ENCODE measurements around the gene MYMK. TPM values are rescaled to one million over a fixed set of nuclear protein-coding genes. Genes with fewer than 3 reads are reported as not detected.

MYMK gene
- total and polyA plus RNA-seq, 2 experiments from 2014 or later = not detected

DNA sequence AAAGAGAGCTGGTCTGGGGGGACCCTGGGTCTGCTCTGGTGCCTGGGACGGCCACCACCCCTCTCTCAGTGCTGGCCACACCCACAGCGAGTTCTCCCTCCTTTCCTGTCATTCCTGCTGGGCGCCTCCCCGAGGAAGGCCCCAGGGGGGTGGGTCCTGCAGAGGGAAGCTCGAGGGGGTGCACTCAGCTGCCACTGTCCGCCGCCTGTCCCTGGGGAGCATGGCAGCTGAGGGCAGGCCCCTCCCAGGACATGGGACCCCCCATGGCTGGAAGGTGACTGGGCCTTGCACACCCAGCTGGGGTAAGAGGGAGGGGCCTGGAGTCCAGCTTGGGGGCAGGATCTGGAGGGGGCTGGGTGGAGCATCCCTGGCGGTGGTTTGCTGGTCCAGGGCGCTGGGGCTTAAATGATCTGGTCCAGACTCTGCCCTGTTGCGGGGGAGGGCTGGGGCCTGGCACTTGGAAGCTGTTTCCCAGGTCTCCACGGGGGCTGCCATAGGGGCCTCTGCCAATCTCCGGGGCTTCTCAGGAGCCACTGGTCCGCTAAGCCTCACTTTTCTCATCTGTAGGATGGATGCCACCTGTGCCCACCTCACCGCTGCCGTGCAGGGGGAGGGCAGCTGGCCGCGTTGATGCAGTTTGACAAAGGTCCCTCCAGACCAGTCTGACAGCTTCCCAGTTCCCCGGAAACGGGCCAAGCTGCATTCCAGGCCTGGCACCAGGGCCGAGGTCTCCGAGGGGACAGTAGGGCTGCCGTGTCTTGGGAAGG is 39.9 kb downstream of the MYMK start (continued):
- TF ChIP-seq CTCF (conservative IDR thresholded peaks at IDR 0.05; ENCODE audit: low read depth in 2 of 2) = no peak

GRCh38 chr9:133483611-133484010 is 41.1 kb downstream of the MYMK start:
- H4K20me1 ChIP-seq (replicated peaks; ENCODE audit: insufficient read depth) = no peaks in the 10 kb centered on the region
- no peak for TF ChIP-seq ZNF114 (CRISPR knock-in tag; IDR thresholded peaks at IDR 0.05)
- TF ChIP-seq CREB1 (CRISPR knock-in tag; IDR thresholded peaks at IDR 0.05; ENCODE audit: low read depth) = no peak
- no peak for TF ChIP-seq POLR2AphosphoS5 (IDR thresholded peaks at IDR 0.05; ENCODE audit: low read depth)
- TF ChIP-seq, protein P1, sequence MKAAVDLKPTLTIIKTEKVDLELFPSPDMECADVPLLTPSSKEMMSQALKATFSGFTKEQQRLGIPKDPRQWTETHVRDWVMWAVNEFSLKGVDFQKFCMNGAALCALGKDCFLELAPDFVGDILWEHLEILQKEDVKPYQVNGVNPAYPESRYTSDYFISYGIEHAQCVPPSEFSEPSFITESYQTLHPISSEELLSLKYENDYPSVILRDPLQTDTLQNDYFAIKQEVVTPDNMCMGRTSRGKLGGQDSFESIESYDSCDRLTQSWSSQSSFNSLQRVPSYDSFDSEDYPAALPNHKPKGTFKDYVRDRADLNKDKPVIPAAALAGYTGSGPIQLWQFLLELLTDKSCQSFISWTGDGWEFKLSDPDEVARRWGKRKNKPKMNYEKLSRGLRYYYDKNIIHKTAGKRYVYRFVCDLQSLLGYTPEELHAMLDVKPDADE (IDR thresholded peaks at IDR 0.05) = no peak
- no peak for TF ChIP-seq EZH2phosphoT487 (IDR thresholded peaks at IDR 0.05; ENCODE audit: unreplicated experiment)
- TF ChIP-seq, protein P2, sequence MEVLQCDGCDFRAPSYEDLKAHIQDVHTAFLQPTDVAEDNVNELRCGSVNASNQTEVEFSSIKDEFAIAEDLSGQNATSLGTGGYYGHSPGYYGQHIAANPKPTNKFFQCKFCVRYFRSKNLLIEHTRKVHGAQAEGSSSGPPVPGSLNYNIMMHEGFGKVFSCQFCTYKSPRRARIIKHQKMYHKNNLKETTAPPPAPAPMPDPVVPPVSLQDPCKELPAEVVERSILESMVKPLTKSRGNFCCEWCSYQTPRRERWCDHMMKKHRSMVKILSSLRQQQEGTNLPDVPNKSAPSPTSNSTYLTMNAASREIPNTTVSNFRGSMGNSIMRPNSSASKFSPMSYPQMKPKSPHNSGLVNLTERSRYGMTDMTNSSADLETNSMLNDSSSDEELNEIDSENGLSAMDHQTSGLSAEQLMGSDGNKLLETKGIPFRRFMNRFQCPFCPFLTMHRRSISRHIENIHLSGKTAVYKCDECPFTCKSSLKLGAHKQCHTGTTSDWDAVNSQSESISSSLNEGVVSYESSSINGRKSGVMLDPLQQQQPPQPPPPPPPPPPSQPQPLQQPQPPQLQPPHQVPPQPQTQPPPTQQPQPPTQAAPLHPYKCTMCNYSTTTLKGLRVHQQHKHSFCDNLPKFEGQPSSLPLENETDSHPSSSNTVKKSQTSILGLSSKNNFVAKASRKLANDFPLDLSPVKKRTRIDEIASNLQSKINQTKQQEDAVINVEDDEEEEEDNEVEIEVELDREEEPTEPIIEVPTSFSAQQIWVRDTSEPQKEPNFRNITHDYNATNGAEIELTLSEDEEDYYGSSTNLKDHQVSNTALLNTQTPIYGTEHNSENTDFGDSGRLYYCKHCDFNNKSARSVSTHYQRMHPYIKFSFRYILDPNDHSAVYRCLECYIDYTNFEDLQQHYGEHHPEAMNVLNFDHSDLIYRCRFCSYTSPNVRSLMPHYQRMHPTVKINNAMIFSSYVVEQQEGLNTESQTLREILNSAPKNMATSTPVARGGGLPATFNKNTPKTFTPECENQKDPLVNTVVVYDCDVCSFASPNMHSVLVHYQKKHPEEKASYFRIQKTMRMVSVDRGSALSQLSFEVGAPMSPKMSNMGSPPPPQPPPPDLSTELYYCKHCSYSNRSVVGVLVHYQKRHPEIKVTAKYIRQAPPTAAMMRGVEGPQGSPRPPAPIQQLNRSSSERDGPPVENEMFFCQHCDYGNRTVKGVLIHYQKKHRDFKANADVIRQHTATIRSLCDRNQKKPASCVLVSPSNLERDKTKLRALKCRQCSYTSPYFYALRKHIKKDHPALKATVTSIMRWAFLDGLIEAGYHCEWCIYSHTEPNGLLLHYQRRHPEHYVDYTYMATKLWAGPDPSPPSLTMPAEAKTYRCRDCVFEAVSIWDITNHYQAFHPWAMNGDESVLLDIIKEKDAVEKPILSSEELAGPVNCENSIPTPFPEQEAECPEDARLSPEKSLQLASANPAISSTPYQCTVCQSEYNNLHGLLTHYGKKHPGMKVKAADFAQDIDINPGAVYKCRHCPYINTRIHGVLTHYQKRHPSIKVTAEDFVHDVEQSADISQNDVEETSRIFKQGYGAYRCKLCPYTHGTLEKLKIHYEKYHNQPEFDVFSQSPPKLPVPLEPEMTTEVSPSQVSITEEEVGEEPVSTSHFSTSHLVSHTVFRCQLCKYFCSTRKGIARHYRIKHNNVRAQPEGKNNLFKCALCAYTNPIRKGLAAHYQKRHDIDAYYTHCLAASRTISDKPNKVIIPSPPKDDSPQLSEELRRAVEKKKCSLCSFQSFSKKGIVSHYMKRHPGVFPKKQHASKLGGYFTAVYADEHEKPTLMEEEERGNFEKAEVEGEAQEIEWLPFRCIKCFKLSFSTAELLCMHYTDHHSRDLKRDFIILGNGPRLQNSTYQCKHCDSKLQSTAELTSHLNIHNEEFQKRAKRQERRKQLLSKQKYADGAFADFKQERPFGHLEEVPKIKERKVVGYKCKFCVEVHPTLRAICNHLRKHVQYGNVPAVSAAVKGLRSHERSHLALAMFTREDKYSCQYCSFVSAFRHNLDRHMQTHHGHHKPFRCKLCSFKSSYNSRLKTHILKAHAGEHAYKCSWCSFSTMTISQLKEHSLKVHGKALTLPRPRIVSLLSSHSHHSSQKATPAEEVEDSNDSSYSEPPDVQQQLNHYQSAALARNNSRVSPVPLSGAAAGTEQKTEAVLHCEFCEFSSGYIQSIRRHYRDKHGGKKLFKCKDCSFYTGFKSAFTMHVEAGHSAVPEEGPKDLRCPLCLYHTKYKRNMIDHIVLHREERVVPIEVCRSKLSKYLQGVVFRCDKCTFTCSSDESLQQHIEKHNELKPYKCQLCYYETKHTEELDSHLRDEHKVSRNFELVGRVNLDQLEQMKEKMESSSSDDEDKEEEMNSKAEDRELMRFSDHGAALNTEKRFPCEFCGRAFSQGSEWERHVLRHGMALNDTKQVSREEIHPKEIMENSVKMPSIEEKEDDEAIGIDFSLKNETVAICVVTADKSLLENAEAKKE (CRISPR knock-in tag; IDR thresholded peaks at IDR 0.05) = no peak
- TF ChIP-seq NANOG (IDR thresholded peaks at IDR 0.05; ENCODE audit: borderline replicate concordance) = no peak
- TF ChIP-seq EZH2 (IDR thresholded peaks at IDR 0.05; ENCODE audit: low read depth, unreplicated experiment) = no peak
- no peak for TF ChIP-seq ZNF331 (CRISPR knock-in tag; IDR thresholded peaks at IDR 0.05; ENCODE audit: low read depth)
- TF ChIP-seq STAT1 (IDR thresholded peaks at IDR 0.05; ENCODE audit: unreplicated experiment) = no peak
- TF ChIP-seq JUNB (IDR thresholded peaks at IDR 0.05; ENCODE audit: unreplicated experiment) = no peak
- no peak for TF ChIP-seq CTCF (conservative IDR thresholded peaks at IDR 0.05; ENCODE audit: low read depth in 2 of 2)

More at GRCh38 chr9:133483611-133484010, 41.1 kb downstream of the MYMK start:
- H3K4me1 ChIP-seq (ENCODE audit: insufficient read depth) = no peaks in the 10 kb centered on the region; the same call in 1 of the 2 replicates
- no peak overlapping the region for H3K27ac Mint-ChIP-seq
- peaks cover 4% of the 10 kb centered on the region for H3K27me3 Mint-ChIP-seq (ENCODE audit: insufficient read depth, low read depth, poor library complexity)
- no peak overlapping the region for H3K4me2 ChIP-seq
- no peaks in the 10 kb centered on the region for H3K9me2 ChIP-seq (ENCODE audit: insufficient read depth)
- no peak overlapping the region for H3K27ac ChIP-seq (ENCODE audit: low read depth)
- no peak for DNase-seq (ENCODE audit: low spot score)
- no peaks in the 10 kb centered on the region; the same call in 2 of the 3 replicates for H3K9me3 Mint-ChIP-seq
- no peak overlapping the region for H3K4me3 Mint-ChIP-seq
- H3K27me3 ChIP-seq (ENCODE audit: insufficient read depth) = no peaks in the 10 kb centered on the region
- H3K4me1 Mint-ChIP-seq = peaks cover 5% of the 10 kb centered on the region
- H2AFZ ChIP-seq = no peak overlapping the region
- H3K36me3 ChIP-seq (ENCODE audit: insufficient read depth) = no peaks in the 10 kb centered on the region
- H3K36me3 Mint-ChIP-seq (ENCODE audit: low read depth) = no peaks in the 10 kb centered on the region
- ATAC-seq = no peak
- 0 out of 2 replicates have a peak, but pooled peaks cover 2% of the 10 kb centered on the region for H3F3A ChIP-seq (replicated peaks; ENCODE audit: low read depth)
- H3K4me3 ChIP-seq = no peak overlapping the region
- H3K79me2 ChIP-seq (replicated peaks; ENCODE audit: insufficient read depth) = peaks cover under 1% of the 10 kb centered on the region; the same call in 1 of the 2 replicates

Measured in GM23338 (cell line).